Activated CD4-positive, CD25-positive, alpha-beta regulatory T cell treated with anti-CD3 and anti-CD28 coated beads, Interleukin-2, amount 50 U/mL, for 24 hours (primary cell): ENCODE results near the gene BRMS1.

Source experiments
- ATAC-seq, 2 donors: fragments of 150-1000 bp; cut with Tn5 transposase; one replicate each; pipeline ENCODE4 v1.10.0; 2021; ENCODE audit warnings: mild to moderate bottlenecking in 1 of 2, moderate library complexity in 1 of 2

Gene BRMS1

DNA sequence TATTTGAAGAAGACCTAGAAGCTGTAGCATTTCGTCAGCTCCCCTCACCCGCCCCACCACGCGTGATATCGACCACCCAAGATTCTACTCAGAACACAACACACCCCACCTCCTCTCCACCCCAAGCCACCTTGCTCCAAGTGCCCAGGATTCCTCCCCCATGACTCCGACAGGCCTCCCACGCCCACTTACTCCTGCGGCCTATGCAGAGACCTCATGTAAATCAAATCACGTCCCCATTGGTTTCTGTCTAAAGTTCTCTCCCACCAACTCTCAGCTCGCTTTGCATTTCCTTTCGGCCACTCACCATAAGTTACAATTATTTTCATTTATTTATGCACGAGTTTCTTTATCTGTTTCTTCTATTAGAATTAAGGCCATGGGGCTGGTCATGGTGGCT lies 42.2 kb downstream of the BRMS1 start:
- no peak for ATAC-seq

DNA sequence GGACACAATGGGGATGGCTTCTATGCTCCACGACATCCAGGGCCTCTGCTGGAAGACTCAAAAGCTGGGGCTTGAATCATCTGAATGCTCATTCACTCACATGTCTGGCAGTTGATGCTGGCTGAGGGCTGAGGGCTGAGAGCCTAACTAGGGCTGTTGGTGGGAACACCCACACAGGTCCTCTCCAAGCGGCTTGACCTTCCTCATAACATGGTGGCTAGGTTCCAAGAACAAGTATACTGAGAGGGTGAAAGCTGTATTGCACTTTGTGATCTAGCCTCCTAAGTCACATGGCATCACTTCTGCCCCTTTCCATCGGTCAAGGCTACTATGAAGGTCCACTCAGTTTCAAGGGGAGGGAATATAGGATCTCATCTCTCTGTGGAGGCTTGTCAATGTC lies 45.7 kb downstream of the BRMS1 start:
- no peak for ATAC-seq

DNA sequence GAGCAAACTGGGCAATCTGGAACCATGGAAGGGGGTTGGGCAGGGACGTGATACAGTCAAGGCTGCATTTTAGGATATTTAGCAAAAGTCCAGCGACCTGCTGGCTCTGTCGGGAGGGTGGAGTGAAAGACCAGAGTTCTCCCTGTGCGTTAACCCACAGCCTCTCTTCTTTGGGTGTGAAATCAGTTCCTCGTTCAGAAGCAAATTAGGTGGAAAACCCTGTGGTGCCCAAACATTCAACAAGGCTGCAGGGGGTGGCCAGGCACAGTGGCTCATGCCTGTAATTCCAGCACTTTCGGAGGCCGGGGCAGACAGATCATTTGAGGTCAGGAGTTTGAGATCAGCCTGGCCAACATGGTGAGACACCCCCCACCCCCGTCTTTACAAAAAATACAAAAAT lies 47.3 kb downstream of the BRMS1 start:
- no peak for ATAC-seq

DNA sequence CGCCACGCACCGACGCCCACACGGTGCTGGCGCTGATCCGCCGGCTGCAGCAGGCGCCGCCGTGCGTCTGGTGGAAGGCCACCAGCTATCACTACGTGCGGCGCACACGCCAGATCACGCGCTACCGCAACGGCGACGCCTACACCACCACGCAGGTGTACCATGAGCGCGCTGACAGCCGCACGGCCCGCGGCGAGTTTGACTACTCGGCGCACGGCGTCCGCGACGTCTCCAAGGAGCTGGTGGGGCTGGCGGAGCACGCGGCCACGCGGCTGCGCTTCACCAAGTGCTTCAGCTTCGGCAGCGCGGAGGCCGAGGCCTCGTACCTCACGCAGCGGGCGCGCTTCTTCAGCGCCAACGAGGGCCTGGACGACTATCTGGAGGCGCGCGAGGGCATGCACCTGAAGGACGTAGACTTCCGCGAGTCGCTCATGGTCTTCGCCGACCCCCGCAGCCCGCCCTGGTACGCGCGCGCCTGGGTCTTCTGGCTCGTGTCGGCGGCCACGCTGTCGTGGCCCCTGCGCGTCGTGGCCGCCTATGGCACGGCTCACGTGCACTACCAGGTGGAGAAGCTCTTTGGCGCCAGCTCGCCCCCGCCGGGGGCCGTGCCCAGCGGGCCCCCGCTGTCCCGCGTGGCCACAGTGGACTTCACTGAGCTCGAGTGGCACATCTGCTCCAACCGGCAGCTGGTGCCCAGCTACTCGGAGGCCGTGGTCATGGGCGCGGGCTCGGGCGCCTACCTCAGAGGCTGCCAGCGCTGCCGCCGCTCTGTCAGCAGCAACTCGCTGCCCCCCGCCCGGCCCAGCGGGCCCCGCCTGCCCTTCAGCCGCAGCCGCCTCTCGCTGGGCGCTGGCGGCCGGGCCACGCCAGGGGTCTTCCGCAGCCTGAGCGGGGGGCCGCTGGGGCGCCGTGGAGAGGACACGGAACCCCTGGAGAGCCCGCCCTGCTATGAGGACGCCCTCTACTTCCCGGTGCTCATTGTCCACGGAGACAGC lies 50.0 kb downstream of the BRMS1 start:
- no peak for ATAC-seq

DNA sequence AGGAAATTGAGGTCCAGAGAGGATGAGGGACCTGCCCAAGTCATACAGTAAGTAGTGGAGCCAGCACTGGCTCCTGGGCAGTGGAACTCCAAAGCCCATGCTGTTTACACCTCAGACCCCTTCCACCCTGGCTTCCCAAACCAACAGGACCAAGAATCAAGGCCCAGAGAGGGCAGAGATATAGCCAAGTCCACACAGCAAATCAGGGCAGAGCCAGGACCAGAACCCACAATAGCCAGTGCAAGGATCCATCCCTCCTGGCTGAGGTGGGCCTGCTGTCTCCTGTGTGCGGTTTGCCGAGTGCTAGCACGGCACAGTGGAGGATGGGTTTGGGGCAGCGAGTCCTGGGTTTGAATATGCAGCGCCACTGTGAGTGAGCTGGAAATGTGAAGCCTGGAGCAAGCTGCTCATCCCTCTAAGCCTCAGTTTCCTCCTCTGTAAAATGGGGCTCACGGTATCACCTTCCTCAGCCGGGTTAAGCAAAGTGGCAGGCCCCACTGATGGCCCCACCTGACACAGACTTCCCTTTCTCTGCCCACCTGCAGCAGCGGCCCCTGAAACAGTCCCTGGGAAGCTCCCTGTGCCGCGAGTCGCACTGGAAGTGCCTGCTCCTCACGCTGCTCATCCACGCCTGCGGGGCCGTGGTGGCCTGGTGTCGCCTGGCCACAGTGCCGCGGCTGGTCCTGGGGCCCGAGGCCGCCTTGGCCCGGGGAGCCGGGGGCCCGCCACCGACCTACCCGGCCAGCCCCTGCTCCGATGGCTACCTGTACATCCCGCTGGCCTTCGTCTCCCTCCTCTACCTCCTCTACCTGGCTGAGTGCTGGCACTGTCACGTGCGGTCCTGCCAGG lies 50.9 kb downstream of the BRMS1 start:
- ATAC-seq, result no peak

DNA sequence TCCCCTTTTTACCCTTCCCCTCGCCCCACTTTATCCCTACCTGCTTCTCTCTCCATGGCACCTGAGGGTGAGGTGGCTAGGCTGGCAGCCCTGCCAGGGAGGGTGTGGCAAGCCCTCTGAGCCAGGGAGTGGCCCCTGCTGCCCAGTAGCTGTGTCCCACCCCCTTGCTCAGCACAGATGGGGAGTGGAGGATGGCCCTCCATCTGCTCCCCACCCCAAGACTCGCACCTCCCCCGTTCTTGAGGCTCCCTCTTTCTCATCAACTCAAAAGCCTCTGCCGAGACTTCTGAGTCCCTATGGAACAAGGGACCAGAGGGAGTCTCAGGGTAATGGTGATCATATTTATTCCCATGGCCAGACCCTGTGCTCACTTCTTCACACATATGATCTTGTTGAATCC lies 51.6 kb downstream of the BRMS1 start:
- ATAC-seq, result no peak

DNA sequence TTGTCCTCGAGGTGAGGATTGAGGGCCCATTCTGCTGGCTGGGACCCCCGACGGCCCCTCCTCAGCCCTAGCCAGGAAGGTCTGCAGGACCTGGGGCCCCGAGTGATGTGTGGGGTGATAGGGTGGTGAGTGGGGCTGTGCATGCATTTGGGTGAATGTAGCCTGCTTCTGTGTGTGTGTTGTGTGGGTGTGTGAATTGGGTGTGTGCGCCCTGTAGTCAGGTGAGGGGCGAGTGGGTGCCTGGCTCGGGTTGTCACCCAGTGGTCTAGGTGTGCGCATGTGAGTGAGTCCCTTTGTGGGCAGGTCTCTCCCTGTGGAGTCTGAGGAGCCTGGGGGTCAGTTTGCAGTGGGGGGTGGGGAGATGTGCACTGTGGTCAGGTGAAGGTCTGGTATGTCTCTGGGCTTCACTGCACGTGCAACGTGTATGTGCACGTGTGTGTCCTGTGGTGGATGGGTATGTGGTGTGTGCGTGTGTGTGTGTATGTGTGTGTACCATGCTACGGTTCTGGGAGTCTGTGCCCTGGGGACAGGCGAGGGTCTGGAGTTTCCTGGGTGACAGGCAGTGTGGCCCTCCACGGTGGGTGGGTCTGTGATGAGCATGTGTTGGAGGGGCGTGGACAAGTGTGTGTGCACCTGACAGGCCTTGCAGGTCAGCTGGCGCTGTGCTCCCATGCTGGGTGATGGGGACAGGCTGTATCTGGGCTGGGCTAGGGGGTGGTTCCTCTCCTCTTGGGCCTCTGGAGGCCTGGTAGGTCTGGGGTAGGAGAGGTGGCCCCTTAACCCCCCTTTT lies 52.2 kb downstream of the BRMS1 start:
- ATAC-seq, result no peak

DNA sequence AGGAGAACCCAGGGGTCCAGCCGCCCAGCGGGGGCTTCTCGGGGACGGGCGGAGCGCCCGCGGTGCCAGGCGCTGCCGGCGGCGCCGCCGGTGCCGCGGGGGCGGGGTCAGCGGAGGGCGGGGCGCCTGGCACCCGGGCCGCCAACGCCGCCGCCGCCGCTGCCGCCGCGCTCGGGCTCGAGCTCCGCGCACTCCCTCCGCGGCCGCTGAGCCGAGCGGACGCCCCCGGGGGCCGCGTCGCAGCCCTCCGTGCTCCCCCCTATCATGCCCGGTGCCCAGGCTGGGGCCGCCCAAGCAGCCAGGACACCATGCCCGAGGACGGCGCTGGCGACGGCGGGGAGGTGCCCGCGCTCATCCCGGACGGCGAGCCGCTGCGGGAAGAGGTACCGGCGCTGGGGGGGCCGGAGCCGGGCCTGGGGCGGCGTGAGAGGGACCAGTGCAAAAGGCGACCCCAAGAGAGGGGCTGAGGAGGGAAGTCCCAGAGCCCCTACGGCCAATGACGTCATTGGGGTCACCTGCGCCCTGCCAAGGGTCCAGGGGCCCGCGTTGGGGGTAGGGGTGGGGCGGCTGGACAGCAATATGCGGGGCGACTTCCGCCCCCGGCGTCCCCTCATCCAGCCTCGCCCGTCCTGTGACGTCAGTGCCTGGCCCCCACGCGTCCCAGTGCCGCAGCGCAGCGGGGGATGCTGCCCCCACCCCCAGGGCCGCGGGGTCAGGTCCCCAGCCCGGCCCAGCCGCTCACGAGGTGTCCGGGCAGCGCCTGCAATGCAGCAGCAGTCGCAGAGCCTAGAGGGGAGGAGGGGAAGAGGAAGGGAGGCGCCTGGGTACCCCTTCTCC lies 53.0 kb downstream of the BRMS1 start, which contains the start of gene TMEM151A:
TSS of gene TMEM151A (plus strand) at position 189 of the 837 bp plus-strand sequence. CDS start at position 309, 120 bp downstream.
- ATAC-seq, result no peak

DNA sequence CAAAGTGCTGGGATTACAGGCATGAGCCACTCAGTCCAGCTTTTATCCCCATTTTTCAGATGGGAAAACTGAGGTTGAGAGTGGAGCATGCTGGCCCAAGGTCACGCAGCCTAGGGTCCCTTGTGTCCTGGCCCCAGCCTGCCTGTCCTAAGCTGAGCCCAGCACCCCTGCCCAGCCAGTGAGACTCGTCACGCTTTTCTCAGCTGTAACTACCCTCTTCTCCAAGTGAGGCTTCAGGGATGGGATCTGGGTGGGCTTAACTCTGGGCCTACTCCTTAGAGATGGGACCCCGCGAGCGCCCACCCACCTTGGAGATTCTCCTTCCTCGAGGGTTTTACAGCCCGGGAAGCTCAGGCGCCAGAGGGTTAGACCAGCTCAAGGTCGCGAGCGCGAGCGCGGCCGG lies 53.6 kb downstream of the BRMS1 start:
- no peak for ATAC-seq

DNA sequence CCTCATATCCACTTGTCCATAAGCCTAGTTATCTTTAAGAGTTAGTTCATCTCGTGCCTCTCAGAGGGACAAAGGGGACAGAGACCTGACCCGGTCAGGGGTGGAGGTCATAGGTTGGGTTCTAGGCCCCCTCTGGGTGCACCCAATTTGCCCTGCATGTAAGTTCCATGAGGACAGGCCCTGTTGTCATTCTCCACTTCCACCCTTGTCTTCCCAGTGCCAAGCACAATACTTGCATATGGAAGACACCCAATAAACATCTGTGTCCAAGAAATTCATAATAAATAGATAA lies 54.6 kb downstream of the BRMS1 start:
- no peak for ATAC-seq

DNA sequence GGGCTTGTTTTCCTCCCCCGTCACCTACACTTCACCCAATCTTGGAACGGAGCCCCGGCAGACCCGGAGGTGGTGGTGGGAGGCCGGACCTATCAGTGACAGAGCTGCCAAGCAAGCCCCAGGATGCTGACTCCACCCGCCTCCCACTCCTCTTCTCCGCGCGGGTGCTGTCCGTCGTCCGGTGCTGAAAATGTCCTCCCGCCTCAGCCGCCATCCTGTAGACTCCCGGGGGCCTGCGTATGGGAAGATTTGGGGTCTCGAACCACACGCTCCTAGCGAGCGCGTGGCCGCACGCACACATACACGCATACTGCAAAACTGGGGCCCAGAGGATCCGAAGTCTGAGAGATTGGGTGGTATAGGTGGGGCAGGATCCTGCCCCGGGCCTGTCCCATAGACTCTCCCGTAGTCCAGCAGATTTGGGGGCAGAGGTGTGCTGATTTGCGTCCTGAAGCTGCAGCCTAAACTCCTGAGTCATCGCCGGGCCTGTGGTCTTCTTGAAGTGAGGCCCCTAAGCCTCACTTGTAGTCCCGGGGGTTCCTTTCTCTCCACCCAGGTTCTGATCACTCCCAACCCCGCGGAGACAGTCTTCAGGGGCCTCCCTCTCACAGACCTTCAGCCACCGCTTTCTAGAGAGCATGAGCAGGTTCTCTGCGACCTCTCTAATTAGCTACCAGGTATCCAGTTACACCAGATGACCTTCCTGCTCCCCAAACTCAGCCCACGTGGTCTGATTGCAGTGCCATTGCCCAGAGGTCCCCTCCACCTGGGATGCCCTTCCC lies 55.2 kb downstream of the BRMS1 start:
- peak; percentile 63 to 67 for ATAC-seq

DNA sequence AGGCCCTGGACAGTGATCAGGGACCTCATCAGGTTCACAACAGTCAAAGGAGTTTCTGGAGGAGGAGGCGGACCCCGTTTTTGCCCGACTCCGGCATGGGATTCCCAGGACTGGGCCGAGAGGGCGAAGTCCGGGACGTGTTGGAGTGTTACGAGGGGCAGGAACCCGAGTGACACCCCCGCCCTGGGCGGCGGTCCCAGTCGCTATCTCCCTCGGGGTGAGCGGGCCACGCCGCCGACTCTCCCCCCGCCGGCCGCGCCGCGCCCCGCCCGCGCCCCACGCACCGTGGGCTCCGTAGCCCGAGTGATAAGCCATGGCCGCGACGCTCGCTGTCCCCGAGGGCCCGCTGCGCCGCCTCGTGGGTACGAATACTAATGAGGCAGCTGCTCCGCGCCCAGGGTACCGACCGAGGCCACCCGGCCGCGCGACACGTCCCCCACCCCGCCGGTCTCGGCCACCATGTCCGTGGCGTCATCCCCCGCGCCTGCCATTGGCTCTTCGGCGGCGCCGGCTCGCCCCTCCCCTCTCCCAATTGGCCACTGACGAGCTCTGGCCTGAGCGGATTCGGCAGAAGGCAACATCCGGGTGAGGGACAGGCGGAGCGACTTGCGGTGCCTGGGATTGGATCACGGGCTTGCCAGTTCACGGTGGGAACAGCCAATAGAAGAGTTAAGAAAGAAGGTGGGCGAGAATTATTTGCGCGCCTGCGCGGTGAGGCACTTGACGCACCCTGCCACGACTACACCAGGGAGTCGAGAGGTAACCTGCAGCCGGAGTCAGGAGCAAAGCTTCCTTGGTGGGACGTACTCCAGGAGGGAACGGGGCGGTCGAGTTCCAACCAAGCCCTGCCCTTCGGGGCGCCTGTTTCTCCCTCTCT lies 56.0 kb downstream of the BRMS1 start, which contains the start of gene YIF1A:
TSS of gene YIF1A (minus strand) at position 473 of the 877 bp plus-strand sequence. CDS start at position 315, 158 bp downstream.
- peak; percentile 95 to 97 for ATAC-seq

DNA sequence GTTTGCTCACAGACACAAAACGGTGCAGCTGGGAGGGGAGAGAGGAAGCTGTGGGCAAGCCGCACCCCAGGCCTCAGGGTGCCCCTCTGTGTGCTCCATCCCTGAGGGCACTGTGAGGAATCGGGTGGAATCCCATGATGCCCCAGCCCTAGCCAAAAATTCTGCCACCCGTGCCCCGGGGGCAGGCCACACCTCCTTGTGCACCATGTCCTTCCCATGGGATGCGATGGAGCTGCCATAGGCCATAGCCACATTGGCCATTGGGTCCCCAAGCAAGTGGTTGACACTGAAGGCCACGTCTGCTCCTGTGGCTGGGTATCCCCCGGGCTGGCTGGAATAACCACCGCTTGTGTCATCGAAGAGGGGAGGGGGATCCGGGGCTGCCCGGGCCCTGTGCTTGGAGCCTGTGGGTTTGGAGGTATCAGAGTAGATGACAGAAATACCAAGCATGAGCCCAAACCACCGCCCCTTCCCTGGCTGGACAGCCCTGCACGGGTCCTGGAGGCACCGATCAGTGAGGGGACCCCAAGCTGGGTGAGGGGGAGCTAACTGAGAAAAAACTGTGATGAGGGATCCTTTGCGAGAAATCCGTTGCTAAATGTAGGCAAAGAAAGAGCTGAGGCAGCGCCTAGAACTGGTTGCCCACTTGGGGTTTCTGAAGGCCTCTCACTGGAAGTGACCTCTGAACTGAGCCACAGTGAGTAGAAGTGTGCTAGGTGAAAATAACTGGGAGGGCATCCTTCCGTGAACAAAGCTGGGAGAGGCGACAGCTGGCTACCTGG lies 56.8 kb downstream of the BRMS1 start:
- ATAC-seq, result no peak
